HCT116 (cell line): Measurements from ENCODE around the gene SARS2. TPM values are rescaled to one million over a fixed set of nuclear protein-coding genes. Genes with fewer than 3 reads are reported as not detected.

Experiments used
- ATAC-seq: fragments of 200-7000 bp; cut with Tn5 transposase; 2 replicates; pipeline ENCODE4 v1.9.1; 2020; ENCODE audit warnings: mild to moderate bottlenecking, moderate library complexity
- BruUV-seq: library from RNA; stranded (reverse); fragments of 400-500 nt; replicated peaks from 2 replicates; lab custom pipeline; 2021; lab: Mats Ljungman, UMichigan
- CTCF ChIA-PET: fragments of 300-600 bp; sonication (Branson Sonifier 250); formaldehyde crosslinking; loops from one replicate; lab custom pipeline; 2021; ENCODE audit warnings: antibody characterized with exemption; lab: Charles Lee
- POLR2A ChIA-PET: fragments of 300-600, 350-600 bp; sonication (Branson Sonifier 250); formaldehyde crosslinking; loops from one replicate; lab custom pipeline; 2021; ENCODE audit warnings: antibody characterized with exemption; lab: Charles Lee
- RAD21 ChIA-PET, 2 experiments: fragments of 300-600 bp; sonication (Branson Sonifier 250); formaldehyde crosslinking; loops; one replicate each; lab custom pipeline; 2023; ENCODE audit warnings: low total read pairs in 2 of 2; ENCODE audit not compliant: uncharacterized antibody in 2 of 2, unreplicated experiment in 2 of 2, low non-redundant PET in 1 of 2; lab: Charles Lee
- DNase-seq: peaks from one replicate; pipeline ENCODE4 v3.0.0-alpha.2; 2010; ENCODE audit warnings: low read depth, low spot score
- H2AFZ ChIP-seq: fragments of 200-600 bp; shearing (Covaris generic), sonication (generic); 2 replicates; pipeline ENCODE4 v1.6.1; 2017; ENCODE audit warnings: low read depth, mixed run types, mixed read lengths, antibody characterized with exemption, low read length; ENCODE audit not compliant: poor library complexity, severe bottlenecking
- H3K27ac ChIP-seq: 2 replicates; pipeline ENCODE4 v1.5.1; 2012; ENCODE audit warnings: low read depth, low read length
- H3K27me3 ChIP-seq: fragments of 200-600 bp; sonication (generic); 2 replicates; pipeline ENCODE4 v1.6.1; 2016; ENCODE audit warnings: mixed run types, low read length, mixed read lengths; ENCODE audit not compliant: insufficient read depth
- H3K36me3 ChIP-seq, 2 experiments: fragments of 200-500 bp in 1 of 2; fragments of 200-600 bp in 1 of 2; sonication (Bioruptor generic) in 1 of 2; sonication (generic) in 1 of 2; 2 replicates each; pipeline versions ENCODE4 v1.5.1 to v1.6.1; 2014 to 2016; ENCODE audit warnings: low read length in 2 of 2, inconsistent platforms in 1 of 2, mixed read lengths in 1 of 2, mixed run types in 1 of 2; ENCODE audit not compliant: insufficient read depth in 2 of 2, control insufficient read depth in 1 of 2
- H3K4me1 ChIP-seq, 2 experiments: fragments of 200-600 bp in 1 of 2; sonication (generic) in 1 of 2; 2 replicates each; pipeline versions ENCODE4 v1.5.1 to v1.6.1; 2012 to 2017; ENCODE audit warnings: low read length in 2 of 2, inconsistent platforms in 1 of 2, mild to moderate bottlenecking in 1 of 2, mixed read lengths in 1 of 2, mixed run types in 1 of 2, moderate library complexity in 1 of 2; ENCODE audit not compliant: insufficient read depth in 2 of 2, control insufficient read depth in 1 of 2
- H3K4me2 ChIP-seq: fragments of 200-600 bp; sonication (generic); 2 replicates; pipeline ENCODE4 v1.6.1; 2017; ENCODE audit warnings: mixed run types, low read length, mixed read lengths
- H3K4me3 ChIP-seq, 2 experiments: fragments of 200-600 bp in 1 of 2; sonication (generic) in 1 of 2; replicated peaks in 1 of 2; 2 replicates each; pipeline ENCODE4 v1.5.1; 2011 to 2016; ENCODE audit warnings: low read length in 2 of 2, control low read depth in 1 of 2, low read depth in 1 of 2, mild to moderate bottlenecking in 1 of 2, mixed read lengths in 1 of 2, mixed run types in 1 of 2
- H3K79me2 ChIP-seq: fragments of 200-600 bp; sonication (generic); 2 replicates; pipeline ENCODE4 v1.6.1; 2017; ENCODE audit warnings: mild to moderate bottlenecking, mixed run types, low read length, moderate library complexity, mixed read lengths; ENCODE audit not compliant: insufficient read depth
- H3K9ac ChIP-seq: fragments of 200-600 bp; sonication (generic); 2 replicates; pipeline ENCODE4 v1.6.1; 2016; ENCODE audit warnings: low read length, mixed read lengths
- H3K9me2 ChIP-seq: fragments of 200-600 bp; sonication (generic), shearing (Covaris generic); 2 replicates; pipeline ENCODE4 v1.6.1; 2017; ENCODE audit warnings: mixed run types, mild to moderate bottlenecking, moderate library complexity; ENCODE audit not compliant: insufficient read depth
- H3K9me3 ChIP-seq, 2 experiments: fragments of 200-500 bp in 1 of 2; fragments of 200-600 bp in 1 of 2; sonication (Bioruptor generic) in 1 of 2; sonication (generic) in 1 of 2; 2 replicates each; pipeline ENCODE4 v1.6.1; 2014 to 2017; ENCODE audit warnings: low read length in 2 of 2, mixed read lengths in 2 of 2, inconsistent platforms in 1 of 2, low read depth in 1 of 2, mild to moderate bottlenecking in 1 of 2, mixed run types in 1 of 2, moderate library complexity in 1 of 2; ENCODE audit not compliant: control insufficient read depth in 1 of 2, insufficient read depth in 1 of 2
- H4K20me1 ChIP-seq: fragments of 200-600 bp; sonication (generic), shearing (Covaris generic); 2 replicates; pipeline ENCODE4 v1.6.1; 2017; ENCODE audit warnings: mixed run types, mild to moderate bottlenecking, moderate library complexity; ENCODE audit not compliant: insufficient read depth
- CBX3 ChIP-seq: IDR thresholded peaks from 2 replicates; pipeline ENCODE4 v1.6.1; 2012; ENCODE audit warnings: low read depth
- CEBPB ChIP-seq: IDR thresholded peaks from 2 replicates; pipeline ENCODE4 v1.6.1; 2012; ENCODE audit warnings: low read depth
- ELF1 ChIP-seq: IDR thresholded peaks from 2 replicates; pipeline ENCODE4 v1.6.1; 2012; ENCODE audit warnings: low read depth, borderline replicate concordance
- EZH2 ChIP-seq: fragments of 200-600 bp; sonication (generic); IDR thresholded peaks from 2 replicates; pipeline ENCODE4 v1.6.1; 2017; ENCODE audit warnings: antibody characterized with exemption, mixed run types
- EZH2phosphoT487 ChIP-seq: fragments of 200-600 bp; IDR thresholded peaks from 2 replicates; pipeline ENCODE4 v1.6.1; 2018; ENCODE audit warnings: antibody characterized with exemption, borderline replicate concordance
- JUND ChIP-seq: IDR thresholded peaks from 2 replicates; pipeline ENCODE4 v1.6.1; 2012
- POLR2AphosphoS5 ChIP-seq: IDR thresholded peaks from 2 replicates; pipeline ENCODE4 v1.6.1; 2011; ENCODE audit warnings: mild to moderate bottlenecking, low read depth, low read length, moderate library complexity
- RAD21 ChIP-seq: IDR thresholded peaks from 2 replicates; pipeline ENCODE4 v1.6.1; 2012; ENCODE audit warnings: low read depth, mild to moderate bottlenecking
- REST ChIP-seq: IDR thresholded peaks from 2 replicates; pipeline ENCODE4 v1.6.1; 2012; ENCODE audit warnings: low read depth
- SIN3A ChIP-seq: IDR thresholded peaks from 2 replicates; pipeline ENCODE4 v1.6.1; 2012; ENCODE audit warnings: low read depth
- SP1 ChIP-seq: IDR thresholded peaks from 2 replicates; pipeline ENCODE4 v1.6.1; 2012; ENCODE audit warnings: low read depth
- SRF ChIP-seq: IDR thresholded peaks from 2 replicates; pipeline ENCODE4 v1.6.1; 2012; ENCODE audit warnings: low read depth
- TCF7L2 ChIP-seq: IDR thresholded peaks from 2 replicates; pipeline ENCODE4 v1.7.0; 2011; ENCODE audit warnings: borderline replicate concordance, inconsistent platforms; ENCODE audit not compliant: insufficient read depth, insufficient read length; ENCODE audit errors: extremely low read depth
- YY1 ChIP-seq: IDR thresholded peaks from 2 replicates; pipeline ENCODE4 v1.6.1; 2011; ENCODE audit warnings: low read length, low read depth, moderate library complexity, mild to moderate bottlenecking; ENCODE audit not compliant: insufficient replicate concordance; ENCODE audit errors: extremely low read depth
- ZFX ChIP-seq: fragments of 450-650 bp; IDR thresholded peaks from 2 replicates; pipeline ENCODE4 v1.6.1; 2017
- ZNF274 ChIP-seq: fragments of 200-500 bp; sonication (Bioruptor generic); IDR thresholded peaks from 2 replicates; pipeline ENCODE4 v1.6.1; 2014; ENCODE audit warnings: mild to moderate bottlenecking, low read depth, low read length, inconsistent platforms
- intact Hi-C: fragments of 100-400 bp; cut with micrococcal nuclease; formaldehyde crosslinking; loops from 2 replicates; pipeline ENCODE4 v1.10.0; 2022
- total RNA-seq: library from RNA; stranded (reverse); gene quantifications from one replicate; pipeline ENCODE4 v1.2.1, GENCODE V29; 2021; ENCODE audit not compliant: unreplicated experiment
- TF ChIP-seq, protein P1 (sequence below): IDR thresholded peaks from 2 replicates; pipeline ENCODE4 v1.6.1; 2012

Gene SARS2
- total RNA-seq, 1 experiment from 2014 or later = 58.2 TPM

GRCh38 chr19:38933544-38933943, 3.0 kb upstream of the SARS2 start:
- Histone ChIP-seq H4K20me1 (no peaks in the 10 kb centered on the region), H3K79me2 (peaks cover 45% of the 10 kb centered on the region), H3K9me3 (peaks cover 0 to 9% of the 10 kb centered on the region in 2 experiments; a peak in 1 of 4 replicates), H3K36me3 (peaks cover 7 to 25% of the 10 kb centered on the region in 2 experiments), H3K9ac (no peak overlapping the region), H3K4me1 (peaks cover 11 to 20% of the 10 kb centered on the region in 2 experiments; a peak in 3 of 4 replicates), H2AFZ (no peak overlapping the region), H3K4me2 (no peak overlapping the region), H3K9me2 (no peaks in the 10 kb centered on the region), H3K27me3 (no peaks in the 10 kb centered on the region), H3K27ac (no peak overlapping the region), H3K4me3 (no peak overlapping the region)
- ChIA-PET CTCF (interaction anchor here (0.9 kb wide), 1 partner anchor 85 kb away, joined by 3 read pairs; no protein-coding TSS in a partner anchor), RAD21 (interaction anchor here in 1 of 2 experiments (0.7 kb wide), 1 partner anchor 124 kb away, joined by 3 read pairs; no protein-coding TSS in a partner anchor), POLR2A (no interaction called here)
- no TSS peak for BruUV-seq
- TF ChIP-seq CBX3 (no peak), JUND (no peak), REST (no peak), EZH2 (no peak), EZH2phosphoT487 (no peak), YY1 (no peak), ELF1 (no peak), ZNF274 (no peak), TCF7L2 (no peak), POLR2AphosphoS5 (no peak), SIN3A (no peak), ZFX (no peak), SRF (no peak), CEBPB (no peak), RAD21 (no peak), SP1 (no peak)
- TF ChIP-seq, protein P1, sequence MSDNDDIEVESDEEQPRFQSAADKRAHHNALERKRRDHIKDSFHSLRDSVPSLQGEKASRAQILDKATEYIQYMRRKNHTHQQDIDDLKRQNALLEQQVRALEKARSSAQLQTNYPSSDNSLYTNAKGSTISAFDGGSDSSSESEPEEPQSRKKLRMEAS = no peak
- intact Hi-C loops = loop anchor here (5.0 to 10.0 kb wide), 3 partner anchors 201 to 419 kb away; no protein-coding TSS in a partner anchor
- ATAC-seq = no peak
- no peak for DNase-seq
